DND-41 (cell line): ENCODE results near the gene REPS2.

Source experiments
- EZH2 ChIP-seq: IDR thresholded peaks from 3 replicates; pipeline ENCODE4 v1.6.1; 2012; ENCODE audit warnings: borderline replicate concordance, low read depth, mild to moderate bottlenecking, moderate library complexity, low read length, inconsistent platforms; ENCODE audit not compliant: severe bottlenecking
- TF ChIP-seq, protein P1 (sequence below): IDR thresholded peaks from 2 replicates; pipeline ENCODE4 v1.5.1; 2012; ENCODE audit warnings: borderline replicate concordance, low read length, moderate library complexity, mild to moderate bottlenecking; ENCODE audit not compliant: poor library complexity, severe bottlenecking; ENCODE audit errors: extremely low read depth

DNA sequence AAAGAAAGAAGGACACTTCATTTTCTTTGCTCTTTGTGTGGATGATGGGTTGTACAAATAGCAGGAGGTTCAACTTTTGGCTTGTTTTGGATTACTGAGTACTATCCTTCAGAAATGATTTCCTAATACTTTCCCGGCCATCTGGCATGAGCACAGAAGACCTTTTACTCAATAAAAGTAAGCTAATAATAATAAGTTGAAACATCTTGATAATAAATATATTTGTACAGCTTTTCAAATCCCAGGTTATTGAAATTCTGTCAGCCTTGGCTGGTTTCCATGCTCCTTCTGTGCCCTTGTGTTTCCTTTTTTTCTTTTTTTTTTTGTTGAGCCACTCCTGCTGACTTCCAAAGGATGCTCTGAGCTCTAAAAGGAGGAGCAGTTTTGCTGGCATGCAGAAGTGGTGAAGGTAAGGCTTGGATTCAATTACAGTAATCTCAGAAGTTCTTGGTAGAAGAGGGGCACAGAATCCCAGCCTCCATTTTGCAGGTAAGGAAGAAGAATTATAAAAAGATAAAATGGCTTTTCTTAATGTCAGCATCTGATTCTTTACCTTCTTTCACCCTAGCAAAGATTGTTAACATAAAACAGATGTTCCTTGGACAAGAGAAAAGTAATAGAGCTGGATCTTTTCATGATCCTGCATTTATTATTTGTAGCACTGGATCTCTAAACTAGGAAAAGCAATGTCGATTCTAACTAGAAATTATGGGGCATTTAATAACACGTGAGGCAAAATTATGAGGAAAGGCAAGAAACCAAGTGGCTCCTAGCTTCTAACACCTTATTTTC lies 31.9 kb downstream of the REPS2 start:
- TF ChIP-seq, protein P1, sequence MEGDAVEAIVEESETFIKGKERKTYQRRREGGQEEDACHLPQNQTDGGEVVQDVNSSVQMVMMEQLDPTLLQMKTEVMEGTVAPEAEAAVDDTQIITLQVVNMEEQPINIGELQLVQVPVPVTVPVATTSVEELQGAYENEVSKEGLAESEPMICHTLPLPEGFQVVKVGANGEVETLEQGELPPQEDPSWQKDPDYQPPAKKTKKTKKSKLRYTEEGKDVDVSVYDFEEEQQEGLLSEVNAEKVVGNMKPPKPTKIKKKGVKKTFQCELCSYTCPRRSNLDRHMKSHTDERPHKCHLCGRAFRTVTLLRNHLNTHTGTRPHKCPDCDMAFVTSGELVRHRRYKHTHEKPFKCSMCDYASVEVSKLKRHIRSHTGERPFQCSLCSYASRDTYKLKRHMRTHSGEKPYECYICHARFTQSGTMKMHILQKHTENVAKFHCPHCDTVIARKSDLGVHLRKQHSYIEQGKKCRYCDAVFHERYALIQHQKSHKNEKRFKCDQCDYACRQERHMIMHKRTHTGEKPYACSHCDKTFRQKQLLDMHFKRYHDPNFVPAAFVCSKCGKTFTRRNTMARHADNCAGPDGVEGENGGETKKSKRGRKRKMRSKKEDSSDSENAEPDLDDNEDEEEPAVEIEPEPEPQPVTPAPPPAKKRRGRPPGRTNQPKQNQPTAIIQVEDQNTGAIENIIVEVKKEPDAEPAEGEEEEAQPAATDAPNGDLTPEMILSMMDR: no peak
- no peak for TF ChIP-seq EZH2
